GM12864 (cell line): ENCODE data around the gene D2HGDH.

Source experiments
- DNase-seq: peaks from one replicate; pipeline ENCODE4 v3.0.0-alpha.2; 2011; ENCODE audit warnings: low read depth
- H3K4me3 ChIP-seq: 2 replicates; pipeline ENCODE4 v1.5.1; 2011; ENCODE audit warnings: mild to moderate bottlenecking, low read depth, low read length, control low read depth
- CTCF ChIP-seq: IDR thresholded peaks from 2 replicates; pipeline ENCODE4 v1.5.1; 2011; ENCODE audit warnings: low read depth, mild to moderate bottlenecking, moderate library complexity, low read length, control low read depth, inconsistent platforms; ENCODE audit errors: missing control alignments

D2HGDH gene

DNA sequence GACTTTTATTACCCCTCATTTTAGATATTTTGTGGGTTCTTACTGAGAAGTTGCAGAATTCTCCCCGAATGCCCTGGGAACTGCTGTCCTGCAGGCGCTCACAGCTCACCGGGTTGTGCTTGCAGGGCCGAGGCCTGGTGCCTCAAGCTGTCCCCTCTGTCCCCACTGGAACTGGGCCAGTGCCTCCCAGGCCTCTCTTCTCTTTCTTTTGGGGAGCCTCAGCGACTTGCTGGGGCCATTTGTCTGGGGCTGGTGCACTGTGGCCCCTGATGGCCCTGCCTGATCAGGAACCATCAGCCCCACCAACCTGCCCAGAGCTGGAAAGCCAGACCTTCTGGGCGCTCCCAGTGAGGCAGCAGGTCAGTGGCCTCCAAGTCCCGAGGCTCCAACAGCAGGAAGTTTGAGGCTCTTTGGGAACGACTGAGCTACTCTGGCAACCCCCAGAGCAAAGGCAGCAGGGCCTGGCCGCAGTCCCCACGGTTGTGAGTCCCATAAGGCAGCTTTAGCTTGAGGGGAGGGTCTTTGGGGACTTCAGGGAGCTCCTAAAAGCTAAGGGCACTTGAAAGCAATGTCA, 59.9 kb downstream of the D2HGDH start:
- H3K4me3 ChIP-seq, result no peak overlapping the region
- DNase-seq, result no peak
- no peak for TF ChIP-seq CTCF

- no peak for TF ChIP-seq CTCF
- no peak overlapping the region for H3K4me3 ChIP-seq
- DNase-seq, result no peak
Measured at GRCh38 chr2:241795021-241795999, 60.9 kb downstream of the D2HGDH start.

DNA sequence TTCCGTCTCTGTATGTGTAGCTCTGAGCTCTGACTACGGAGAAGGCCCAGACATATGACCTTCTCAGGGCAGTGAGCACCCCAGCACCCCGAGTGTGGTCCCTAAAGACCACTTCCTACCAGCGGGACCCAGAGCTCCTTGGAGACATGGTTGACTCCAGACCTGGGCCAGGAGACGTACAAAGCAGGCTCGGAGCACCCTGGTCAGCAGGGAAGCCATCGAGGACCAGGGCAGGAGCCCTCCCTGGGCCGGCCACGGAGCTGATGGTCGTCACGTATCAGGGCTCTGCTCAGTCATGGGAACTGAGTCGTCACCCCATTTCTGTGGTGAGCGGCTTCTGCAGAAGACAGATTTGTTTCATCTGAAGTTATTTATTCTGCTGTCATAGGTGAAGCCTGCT, 61.8 kb downstream of the D2HGDH start:
- no peak for TF ChIP-seq CTCF
- no peak overlapping the region for H3K4me3 ChIP-seq
- DNase-seq, result no peak

DNA sequence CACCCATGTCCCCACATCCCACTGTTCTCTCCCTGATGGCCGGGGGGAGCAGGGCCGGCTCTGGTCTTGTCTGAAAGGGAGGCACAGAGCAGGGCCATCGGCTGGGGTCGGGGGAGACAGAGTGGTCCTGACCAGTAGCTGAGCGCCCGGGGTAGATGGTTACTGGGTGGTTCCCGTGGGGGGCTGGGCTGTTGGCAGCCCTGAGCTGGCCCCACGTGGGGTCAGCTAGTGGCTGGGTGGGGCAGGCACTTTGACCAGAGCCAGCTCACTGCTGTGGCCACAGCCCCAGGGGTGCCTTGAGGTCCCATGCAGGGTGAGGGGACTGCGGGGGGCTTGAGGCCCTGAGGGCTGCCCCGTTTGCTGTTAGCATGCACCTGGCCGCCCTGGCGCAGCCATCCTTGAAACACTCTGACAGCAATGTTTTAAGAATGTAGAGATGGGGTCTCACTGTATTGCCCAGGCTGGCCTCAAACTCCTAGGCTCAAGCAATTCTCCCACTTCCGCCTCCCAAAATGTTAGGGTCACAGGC, 62.2 kb downstream of the D2HGDH start:
- H3K4me3 ChIP-seq, result no peak overlapping the region
- DNase-seq, result no peak
- no peak for TF ChIP-seq CTCF

GRCh38 chr2:241797441-241798080, 63.1 kb downstream of the D2HGDH start:
- H3K4me3 ChIP-seq, result no peak overlapping the region
- no peak for DNase-seq
- no peak for TF ChIP-seq CTCF

DNA sequence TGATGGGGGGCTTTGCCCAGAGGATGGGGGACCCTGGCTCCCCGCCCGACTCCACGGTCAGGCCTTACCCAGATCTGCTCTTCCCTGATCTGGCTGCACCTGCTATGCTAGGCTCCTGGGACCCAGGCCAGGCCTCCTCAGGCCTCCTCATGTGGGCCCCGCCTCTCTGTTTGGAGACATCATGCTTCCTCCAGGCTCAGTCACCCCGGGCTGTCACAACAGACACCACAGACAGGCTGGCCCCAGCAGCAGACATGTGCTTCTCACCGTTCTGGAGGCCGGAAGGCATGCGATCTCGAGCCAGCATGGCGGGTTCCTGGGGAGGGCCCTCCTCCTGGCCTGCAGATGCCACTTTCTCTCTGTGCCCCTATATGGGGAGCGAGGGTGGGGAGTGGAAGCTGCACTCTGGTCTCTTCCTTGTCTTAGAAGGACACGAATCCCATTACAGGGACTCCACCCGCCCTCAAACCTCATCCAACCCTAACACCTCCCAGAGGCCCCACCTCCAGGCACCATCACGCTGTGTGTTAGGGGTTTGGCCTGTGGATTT, 63.7 kb downstream of the D2HGDH start:
- TF ChIP-seq CTCF, result no peak
- DNase-seq, result no peak
- H3K4me3 ChIP-seq, result no peak overlapping the region
